ENCODE measurements around the gene GLI3.

GLI3 gene

GRCh38 chr7:41955893-41956675 lies 280.9 kb downstream of the GLI3 start:
- H4K91ac ChIP-seq (ENCODE audit: low read depth, low read length): no peak overlapping the region
- peak overlapping the region; percentile 8 for H3K4me2 ChIP-seq (ENCODE audit: low read length)
- H3K27me3 ChIP-seq (ENCODE audit: insufficient read depth, low read length): no peaks in the 10 kb centered on the region
- no peak overlapping the region for H3K4ac ChIP-seq (ENCODE audit: low read depth, low read length)
- peak overlapping the region; percentile 22 for H3K27ac ChIP-seq (ENCODE audit: low read depth, low read length)
- DNase-seq: peak; percentile 91 to 93
- no peaks in the 10 kb centered on the region for H3K79me2 ChIP-seq (ENCODE audit: control insufficient read depth, insufficient read depth, low read length, poor library complexity)
- no peak overlapping the region for H4K12ac ChIP-seq (ENCODE audit: low read depth, low read length)
- H3K4me1 ChIP-seq (ENCODE audit: control insufficient read depth in 1 of 2, insufficient read depth in 2 of 2, low read length in 2 of 2): peaks cover 13 to 14% of the 10 kb centered on the region in 2 experiments
- H3K36me3 ChIP-seq (ENCODE audit: control insufficient read depth in 1 of 2, insufficient read depth in 2 of 2, low read length in 2 of 2): no peaks in the 10 kb centered on the region
- H3K4me3 ChIP-seq (ENCODE audit: low read depth, low read length): no peak overlapping the region
- no peak overlapping the region for H3K14ac ChIP-seq (ENCODE audit: low read length)
- no peak overlapping the region for H3K23ac ChIP-seq (ENCODE audit: low read length)
- no peak overlapping the region for H2BK120ac ChIP-seq (ENCODE audit: insufficient read depth, low read length, poor library complexity)
- H2BK12ac ChIP-seq (ENCODE audit: low read length): no peak overlapping the region
- H3K9me3 ChIP-seq (ENCODE audit: insufficient read depth, low read depth, low read length): no peaks in the 10 kb centered on the region
- no peak overlapping the region for H4K8ac ChIP-seq (ENCODE audit: low read depth, low read length)
- no CpG with 5 or more reads among the region's 16 CpGs for WGBS (ENCODE audit: extremely low coverage, insufficient coverage, insufficient read length)
- H3K9ac ChIP-seq (ENCODE audit: low read length): no peak overlapping the region
- H3K18ac ChIP-seq (ENCODE audit: low read length): no peak overlapping the region
- H2BK5ac ChIP-seq (ENCODE audit: low read depth, low read length, poor library complexity): no peak overlapping the region
- H2AK5ac ChIP-seq (ENCODE audit: low read length): no peak overlapping the region
- H2AFZ ChIP-seq (ENCODE audit: insufficient read depth, low read length, poor library complexity): no peak overlapping the region
- H3K79me1 ChIP-seq (ENCODE audit: low read length): peaks cover 2% of the 10 kb centered on the region

- peaks cover 13 to 16% of the 10 kb centered on the region in 2 experiments for H3K4me1 ChIP-seq (ENCODE audit: control insufficient read depth in 1 of 2, insufficient read depth in 2 of 2, low read length in 2 of 2)
- no peak overlapping the region for H2BK120ac ChIP-seq (ENCODE audit: insufficient read depth, low read length, poor library complexity)
- H2AK5ac ChIP-seq (ENCODE audit: low read length): no peak overlapping the region
- no peak overlapping the region for H4K12ac ChIP-seq (ENCODE audit: low read depth, low read length)
- no peak overlapping the region for H3K4me3 ChIP-seq (ENCODE audit: low read depth, low read length)
- no peak overlapping the region for H4K8ac ChIP-seq (ENCODE audit: low read depth, low read length)
- H3K18ac ChIP-seq (ENCODE audit: low read length): no peak overlapping the region
- no peak overlapping the region for H2BK12ac ChIP-seq (ENCODE audit: low read length)
- H3K27ac ChIP-seq (ENCODE audit: low read depth, low read length): no peak overlapping the region
- H3K79me1 ChIP-seq (ENCODE audit: low read length): peaks cover 2% of the 10 kb centered on the region
- H3K9ac ChIP-seq (ENCODE audit: low read length): no peak overlapping the region
- no peak overlapping the region for H4K91ac ChIP-seq (ENCODE audit: low read depth, low read length)
- H3K9me3 ChIP-seq (ENCODE audit: insufficient read depth, low read depth, low read length): no peaks in the 10 kb centered on the region
- H3K4me2 ChIP-seq (ENCODE audit: low read length): no peak overlapping the region
- no peak overlapping the region for H2BK5ac ChIP-seq (ENCODE audit: low read depth, low read length, poor library complexity)
- no peaks in the 10 kb centered on the region for H3K27me3 ChIP-seq (ENCODE audit: insufficient read depth, low read length)
- no peaks in the 10 kb centered on the region for H3K36me3 ChIP-seq (ENCODE audit: control insufficient read depth in 1 of 2, insufficient read depth in 2 of 2, low read length in 2 of 2)
- no peaks in the 10 kb centered on the region for H3K79me2 ChIP-seq (ENCODE audit: control insufficient read depth, insufficient read depth, low read length, poor library complexity)
- no CpG with 5 or more reads among the region's 3 CpGs for WGBS (ENCODE audit: extremely low coverage, insufficient coverage, insufficient read length)
- no peak overlapping the region for H3K14ac ChIP-seq (ENCODE audit: low read length)
- H3K23ac ChIP-seq (ENCODE audit: low read length): no peak overlapping the region
- no peak for DNase-seq
- H2AFZ ChIP-seq (ENCODE audit: insufficient read depth, low read length, poor library complexity): no peak overlapping the region
- no peak overlapping the region for H3K4ac ChIP-seq (ENCODE audit: low read depth, low read length)
Measured at GRCh38 chr7:41955451-41955850, 281.6 kb downstream of the GLI3 start.

- no peak overlapping the region for H3K4me2 ChIP-seq (ENCODE audit: low read length)
- DNase-seq: no peak
- H3K79me1 ChIP-seq (ENCODE audit: low read length): peaks cover 2% of the 10 kb centered on the region
- no peak overlapping the region for H3K14ac ChIP-seq (ENCODE audit: low read length)
- H3K9me3 ChIP-seq (ENCODE audit: insufficient read depth, low read depth, low read length): no peaks in the 10 kb centered on the region
- no peak overlapping the region for H4K8ac ChIP-seq (ENCODE audit: low read depth, low read length)
- no peak overlapping the region for H2AK5ac ChIP-seq (ENCODE audit: low read length)
- no peak overlapping the region for H2AFZ ChIP-seq (ENCODE audit: insufficient read depth, low read length, poor library complexity)
- H4K12ac ChIP-seq (ENCODE audit: low read depth, low read length): no peak overlapping the region
- no peaks in the 10 kb centered on the region for H3K27me3 ChIP-seq (ENCODE audit: insufficient read depth, low read length)
- no peaks in the 10 kb centered on the region for H3K36me3 ChIP-seq (ENCODE audit: control insufficient read depth in 1 of 2, insufficient read depth in 2 of 2, low read length in 2 of 2)
- no peaks in the 10 kb centered on the region for H3K79me2 ChIP-seq (ENCODE audit: control insufficient read depth, insufficient read depth, low read length, poor library complexity)
- no CpG with 5 or more reads among the region's 2 CpGs for WGBS (ENCODE audit: extremely low coverage, insufficient coverage, insufficient read length)
- peaks cover 17 to 19% of the 10 kb centered on the region in 2 experiments for H3K4me1 ChIP-seq (ENCODE audit: control insufficient read depth in 1 of 2, insufficient read depth in 2 of 2, low read length in 2 of 2)
- no peak overlapping the region for H2BK5ac ChIP-seq (ENCODE audit: low read depth, low read length, poor library complexity)
- H2BK12ac ChIP-seq (ENCODE audit: low read length): no peak overlapping the region
- H3K18ac ChIP-seq (ENCODE audit: low read length): no peak overlapping the region
- H3K9ac ChIP-seq (ENCODE audit: low read length): no peak overlapping the region
- H2BK120ac ChIP-seq (ENCODE audit: insufficient read depth, low read length, poor library complexity): no peak overlapping the region
- no peak overlapping the region for H4K91ac ChIP-seq (ENCODE audit: low read depth, low read length)
- H3K27ac ChIP-seq (ENCODE audit: low read depth, low read length): no peak overlapping the region
- H3K4ac ChIP-seq (ENCODE audit: low read depth, low read length): no peak overlapping the region
- H3K4me3 ChIP-seq (ENCODE audit: low read depth, low read length): no peak overlapping the region
- H3K23ac ChIP-seq (ENCODE audit: low read length): no peak overlapping the region
Measured at GRCh38 chr7:41954976-41955375, 282.0 kb downstream of the GLI3 start.

GRCh38 chr7:41948503-41948902 lies 288.5 kb downstream of the GLI3 start:
- Histone ChIP-seq H2AFZ (ENCODE audit: insufficient read depth, low read length, poor library complexity) (no peak overlapping the region), H3K4me2 (ENCODE audit: low read length) (no peak overlapping the region), H3K36me3 (ENCODE audit: control insufficient read depth in 1 of 2, insufficient read depth in 2 of 2, low read length in 2 of 2) (no peaks in the 10 kb centered on the region), H4K12ac (ENCODE audit: low read depth, low read length) (no peak overlapping the region), H3K79me1 (ENCODE audit: low read length) (no peaks in the 10 kb centered on the region), H3K9ac (ENCODE audit: low read length) (no peak overlapping the region), H3K14ac (ENCODE audit: low read length) (no peak overlapping the region), H2BK120ac (ENCODE audit: insufficient read depth, low read length, poor library complexity) (no peak overlapping the region), H3K23ac (ENCODE audit: low read length) (no peak overlapping the region), H3K4me3 (ENCODE audit: low read depth, low read length) (no peak overlapping the region), H3K79me2 (ENCODE audit: control insufficient read depth, insufficient read depth, low read length, poor library complexity) (no peaks in the 10 kb centered on the region), H3K27ac (ENCODE audit: low read depth, low read length) (no peak overlapping the region), H4K91ac (ENCODE audit: low read depth, low read length) (no peak overlapping the region), H2AK5ac (ENCODE audit: low read length) (no peak overlapping the region), H4K8ac (ENCODE audit: low read depth, low read length) (no peak overlapping the region), H2BK5ac (ENCODE audit: low read depth, low read length, poor library complexity) (no peak overlapping the region), H3K27me3 (ENCODE audit: insufficient read depth, low read length) (no peaks in the 10 kb centered on the region), H3K4ac (ENCODE audit: low read depth, low read length) (no peak overlapping the region), H3K18ac (ENCODE audit: low read length) (no peak overlapping the region), H3K4me1 (ENCODE audit: control insufficient read depth in 1 of 2, insufficient read depth in 2 of 2, low read length in 2 of 2) (peaks cover 6 to 7% of the 10 kb centered on the region in 2 experiments), H3K9me3 (ENCODE audit: insufficient read depth, low read depth, low read length) (no peaks in the 10 kb centered on the region), H2BK12ac (ENCODE audit: low read length) (no peak overlapping the region)
- DNase-seq: no peak
